SK-N-SH treated with all-trans-retinoic acid at 6 μM for 48 hours (cell line): Measurements from ENCODE around the gene PPP1CA.
A peak's percentile ranks its signal among the peaks of the same experiment; 100 is the strongest.

Experiments used
- RARB ChIP-seq: fragments of 250-450 bp; sonication (Bioruptor Pico); IDR thresholded peaks from 2 replicates; pipeline ENCODE4 v1.8.0; 2021; ENCODE audit warnings: mild to moderate bottlenecking, moderate library complexity
- ZFP3 ChIP-seq: fragments of 250-450 bp; sonication (Bioruptor Pico); IDR thresholded peaks from 2 replicates; pipeline ENCODE4 v1.5.0; 2020; ENCODE audit warnings: mild to moderate bottlenecking, moderate library complexity

- TF ChIP-seq ZFP3 (CRISPR knock-in tag), result peak; percentile 47; the same call in 1 of the 2 replicates
- no peak for TF ChIP-seq RARB (CRISPR knock-in tag)
These were observed 19.2 kb upstream of the PPP1CA start for GRCh38 chr11:67420646-67421429.
